Glomerular endothelial cell (primary cell): ENCODE measurements around the gene PLD1. TPM values are rescaled to one million over a fixed set of nuclear protein-coding genes. Genes with fewer than 3 reads are reported as not detected.

Experiments
- DNase-seq: peaks from one replicate; pipeline ENCODE4 v3.0.0-alpha.2; 2011; ENCODE audit warnings: low read depth, low spot score; ENCODE audit errors: extremely low read depth
- total RNA-seq: library from RNA; depleted of rRNA; stranded (reverse); fragments of >200 nt; gene quantifications from 2 replicates; pipeline ENCODE4 v1.2.3, GENCODE V29; 2015

Gene PLD1
- total RNA-seq, 1 donor from 2014 or later, result 47.6 TPM

- no peak for DNase-seq
Measured at GRCh38 chr3:171776839-171777583, 33.3 kb downstream of the PLD1 start.

GRCh38 chr3:171776411-171776810 lies 33.9 kb downstream of the PLD1 start:
- no peak for DNase-seq

- DNase-seq, result no peak
Measured at GRCh38 chr3:171775943-171776342, 34.3 kb downstream of the PLD1 start.

GRCh38 chr3:171774521-171774920 lies 35.8 kb downstream of the PLD1 start:
- DNase-seq, result no peak

GRCh38 chr3:171772427-171773056 lies 37.7 kb downstream of the PLD1 start:
- no peak for DNase-seq

- DNase-seq, result no peak
Measured at GRCh38 chr3:171770689-171771620, 39.3 kb downstream of the PLD1 start.

- no peak for DNase-seq
Measured at GRCh38 chr3:171769461-171769860, 40.8 kb downstream of the PLD1 start.

- DNase-seq, result no peak
Measured at GRCh38 chr3:171768986-171769385, 41.3 kb downstream of the PLD1 start.

- DNase-seq, result no peak
Measured at GRCh38 chr3:171768281-171768900, 41.9 kb downstream of the PLD1 start.

GRCh38 chr3:171765511-171765887 lies 44.8 kb downstream of the PLD1 start:
- no peak for DNase-seq

GRCh38 chr3:171763392-171763791 lies 46.9 kb downstream of the PLD1 start:
- DNase-seq, result no peak

GRCh38 chr3:171760477-171760876 lies 49.8 kb downstream of the PLD1 start:
- no peak for DNase-seq

GRCh38 chr3:171758109-171758508 lies 52.2 kb downstream of the PLD1 start:
- no peak for DNase-seq

GRCh38 chr3:171757361-171758034 lies 52.8 kb downstream of the PLD1 start:
- DNase-seq, result no peak

GRCh38 chr3:171755656-171756055 lies 54.6 kb downstream of the PLD1 start:
- DNase-seq, result no peak

GRCh38 chr3:171755015-171755589 lies 55.2 kb downstream of the PLD1 start:
- no peak for DNase-seq

GRCh38 chr3:171753665-171754408 lies 56.4 kb downstream of the PLD1 start:
- no peak for DNase-seq

- no peak for DNase-seq
Measured at GRCh38 chr3:171753025-171753472, 57.2 kb downstream of the PLD1 start.

- no peak for DNase-seq
Measured at GRCh38 chr3:171752329-171752728, 58.0 kb downstream of the PLD1 start.
